HEK293 (cell line): ENCODE results near the gene CA12.

ENCODE experiments used
- CTCF ChIA-PET: fragments of 350-600 bp; formaldehyde crosslinking; extraction: SDS; loops from one replicate; lab custom pipeline; 2021; ENCODE audit warnings: antibody characterized with exemption; lab: Yijun Ruan, JAX
- POLR2A ChIA-PET: fragments of 300-600 bp; formaldehyde crosslinking; extraction: SDS; loops from one replicate; lab custom pipeline; 2020; ENCODE audit warnings: antibody characterized with exemption, inconsistent platforms; lab: Yijun Ruan, JAX
- H3K27ac ChIP-seq: fragments of 200-500 bp; sonication (Bioruptor generic); 2 replicates; pipeline ENCODE4 v1.5.1; 2014; ENCODE audit warnings: low read depth, low read length, control low read depth, inconsistent platforms; ENCODE audit errors: extremely low read depth
- H3K36me3 ChIP-seq, 2 experiments: fragments of 200-500 bp in 1 of 2; sonication (Bioruptor generic) in 1 of 2; 1 replicate in 1 of 2; 2 replicates in 1 of 2; pipeline ENCODE4 v1.5.1; 2014 to 2017; ENCODE audit warnings: inconsistent platforms in 2 of 2, low read length in 2 of 2; ENCODE audit not compliant: control insufficient read depth in 2 of 2, insufficient read depth in 1 of 2
- H3K4me1 ChIP-seq: fragments of 200-500 bp; sonication (Bioruptor generic); 2 replicates; pipeline ENCODE4 v1.5.1; 2014; ENCODE audit warnings: mild to moderate bottlenecking, low read length, inconsistent platforms; ENCODE audit not compliant: control insufficient read depth, insufficient read depth
- H3K4me3 ChIP-seq: 2 replicates; pipeline ENCODE4 v1.5.1; 2011; ENCODE audit warnings: low read depth, mild to moderate bottlenecking, control low read depth, low read length, moderate library complexity
- H3K9me3 ChIP-seq: fragments of 200-500 bp; sonication (Bioruptor generic); 2 replicates; pipeline ENCODE4 v1.5.1; 2014; ENCODE audit warnings: low read depth, low read length, inconsistent platforms; ENCODE audit not compliant: control insufficient read depth, insufficient read depth
- BCL11B ChIP-seq: fragments of 450-650 bp; formaldehyde crosslinking; IDR thresholded peaks from 2 replicates; pipeline ENCODE4 v1.5.1; 2016; ENCODE audit warnings: low read depth, missing biosample characterization, missing genetic modification characterization
- MZF1 ChIP-seq: fragments of 450-650 bp; formaldehyde crosslinking; IDR thresholded peaks from 2 replicates; pipeline ENCODE4 v1.5.1; 2017; ENCODE audit warnings: missing biosample characterization, missing genetic modification characterization, borderline replicate concordance
- SCRT2 ChIP-seq: fragments of 450-650 bp; formaldehyde crosslinking; IDR thresholded peaks from 2 replicates; pipeline ENCODE4 v1.5.1; 2016; ENCODE audit warnings: missing biosample characterization, missing genetic modification characterization
- ZBTB20 ChIP-seq: fragments of 450-650 bp; formaldehyde crosslinking; IDR thresholded peaks from 2 replicates; pipeline ENCODE4 v1.5.1; 2016; ENCODE audit warnings: missing biosample characterization, missing genetic modification characterization
- ZBTB49 ChIP-seq: fragments of 450-650 bp; formaldehyde crosslinking; IDR thresholded peaks from 2 replicates; pipeline ENCODE4 v1.5.1; 2016; ENCODE audit warnings: missing biosample characterization, missing genetic modification characterization, low read depth
- ZBTB6 ChIP-seq: fragments of 450-650 bp; formaldehyde crosslinking; IDR thresholded peaks from 2 replicates; pipeline ENCODE4 v1.5.1; 2017; ENCODE audit warnings: missing biosample characterization, missing genetic modification characterization
- ZBTB7A ChIP-seq: fragments of 450-650 bp; formaldehyde crosslinking; IDR thresholded peaks from 2 replicates; pipeline ENCODE4 v1.5.1; 2016; ENCODE audit warnings: low read depth, missing biosample characterization, missing genetic modification characterization
- ZEB2 ChIP-seq: fragments of 450-650 bp; formaldehyde crosslinking; IDR thresholded peaks from 2 replicates; pipeline ENCODE4 v1.5.1; 2016; ENCODE audit warnings: missing biosample characterization, missing genetic modification characterization
- ZNF10 ChIP-seq: fragments of 450-650 bp; formaldehyde crosslinking; IDR thresholded peaks from 2 replicates; pipeline ENCODE4 v1.5.1; 2017; ENCODE audit warnings: missing biosample characterization, missing genetic modification characterization
- ZNF155 ChIP-seq: fragments of 450-650 bp; formaldehyde crosslinking; IDR thresholded peaks from 2 replicates; pipeline ENCODE4 v1.5.1; 2016; ENCODE audit warnings: missing biosample characterization, missing genetic modification characterization
- ZNF174 ChIP-seq: fragments of 450-650 bp; formaldehyde crosslinking; IDR thresholded peaks from 2 replicates; pipeline ENCODE4 v1.5.0; 2017; ENCODE audit warnings: missing biosample characterization, mild to moderate bottlenecking, missing genetic modification characterization
- ZNF223 ChIP-seq: fragments of 450-650 bp; formaldehyde crosslinking; IDR thresholded peaks from 2 replicates; pipeline ENCODE4 v1.5.1; 2016; ENCODE audit warnings: missing biosample characterization, missing genetic modification characterization
- ZNF23 ChIP-seq: fragments of 450-650 bp; formaldehyde crosslinking; IDR thresholded peaks from 2 replicates; pipeline ENCODE4 v1.5.1; 2016; ENCODE audit warnings: missing biosample characterization, missing genetic modification characterization, borderline replicate concordance
- ZNF239 ChIP-seq: fragments of 450-650 bp; formaldehyde crosslinking; IDR thresholded peaks from 2 replicates; pipeline ENCODE4 v1.5.1; 2016; ENCODE audit warnings: missing biosample characterization, missing genetic modification characterization
- ZNF24 ChIP-seq: fragments of 450-650 bp; formaldehyde crosslinking; IDR thresholded peaks from 2 replicates; pipeline ENCODE4 v1.5.1; 2016; ENCODE audit warnings: missing biosample characterization, missing genetic modification characterization
- ZNF248 ChIP-seq: fragments of 450-650 bp; formaldehyde crosslinking; IDR thresholded peaks from 2 replicates; pipeline ENCODE4 v1.5.1; 2017; ENCODE audit warnings: missing biosample characterization, missing genetic modification characterization
- ZNF311 ChIP-seq: fragments of 450-650 bp; formaldehyde crosslinking; IDR thresholded peaks from 2 replicates; pipeline ENCODE4 v1.5.1; 2017; ENCODE audit warnings: missing biosample characterization, missing genetic modification characterization, borderline replicate concordance
- ZNF354C ChIP-seq: fragments of 450-650 bp; formaldehyde crosslinking; IDR thresholded peaks from 2 replicates; pipeline ENCODE4 v1.5.1; 2016; ENCODE audit warnings: missing biosample characterization, missing genetic modification characterization, low read depth, borderline replicate concordance
- ZNF404 ChIP-seq: fragments of 450-650 bp; formaldehyde crosslinking; IDR thresholded peaks from 2 replicates; pipeline ENCODE4 v1.5.1; 2017; ENCODE audit warnings: missing biosample characterization, missing genetic modification characterization
- ZNF530 ChIP-seq: fragments of 450-650 bp; formaldehyde crosslinking; IDR thresholded peaks from 2 replicates; pipeline ENCODE4 v1.5.1; 2016; ENCODE audit warnings: low read depth, missing biosample characterization, missing genetic modification characterization
- ZNF561 ChIP-seq: fragments of 450-650 bp; IDR thresholded peaks from 2 replicates; pipeline ENCODE4 v1.5.1; 2018; ENCODE audit warnings: missing biosample characterization, missing genetic modification characterization, borderline replicate concordance
- ZNF596 ChIP-seq: fragments of 450-650 bp; IDR thresholded peaks from 2 replicates; pipeline ENCODE4 v1.5.0; 2018; ENCODE audit warnings: missing biosample characterization, mild to moderate bottlenecking, missing genetic modification characterization, moderate library complexity
- ZNF621 ChIP-seq: fragments of 450-650 bp; formaldehyde crosslinking; IDR thresholded peaks from 2 replicates; pipeline ENCODE4 v1.5.1; 2017; ENCODE audit warnings: missing biosample characterization, missing genetic modification characterization
- ZNF664 ChIP-seq: fragments of 450-650 bp; formaldehyde crosslinking; IDR thresholded peaks from 2 replicates; pipeline ENCODE4 v1.5.1; 2016; ENCODE audit warnings: missing biosample characterization, missing genetic modification characterization
- ZNF791 ChIP-seq: fragments of 450-650 bp; formaldehyde crosslinking; IDR thresholded peaks from 2 replicates; pipeline ENCODE4 v1.5.1; 2016; ENCODE audit warnings: missing biosample characterization, missing genetic modification characterization
- ZSCAN30 ChIP-seq: fragments of 450-650 bp; IDR thresholded peaks from 2 replicates; pipeline ENCODE4 v1.5.1; 2018; ENCODE audit warnings: missing biosample characterization, mild to moderate bottlenecking, missing genetic modification characterization, moderate library complexity

The CA12 gene

GRCh38 chr15:63374686-63375520 lies 6.7 kb downstream of the CA12 start:
- H3K27ac ChIP-seq, result no peak overlapping the region
- CTCF ChIA-PET, result no interaction called here
- H3K9me3 ChIP-seq, result no peaks in the 10 kb centered on the region
- no peak overlapping the region for H3K4me3 ChIP-seq
- TF ChIP-seq BCL11B, result no peak
- peak; percentile 82 for TF ChIP-seq ZNF561 (tag by site-specific recombination)
- POLR2A ChIA-PET, result no interaction called here
- H3K36me3 ChIP-seq, result no peaks in the 10 kb centered on the region
- peaks cover 2% of the 10 kb centered on the region; the same call in 1 of the 2 replicates for H3K4me1 ChIP-seq

- Histone ChIP-seq H3K27ac (no peak overlapping the region), H3K36me3 (no peaks in the 10 kb centered on the region), H3K4me3 (no peak overlapping the region), H3K9me3 (no peaks in the 10 kb centered on the region), H3K4me1 (peaks cover 2% of the 10 kb centered on the region; the same call in 1 of the 2 replicates)
- ChIA-PET POLR2A (no interaction called here), CTCF (no interaction called here)
- TF ChIP-seq ZNF664 (tag by site-specific recombination) (no peak), ZNF174 (tag by site-specific recombination) (no peak), ZBTB7A (no peak), ZEB2 (tag by site-specific recombination) (no peak), ZNF23 (tag by site-specific recombination) (no peak), ZNF311 (tag by site-specific recombination) (no peak), ZNF155 (tag by site-specific recombination) (no peak), ZNF248 (tag by site-specific recombination) (no peak), ZNF239 (no peak), ZBTB6 (tag by site-specific recombination) (no peak), ZBTB20 (tag by site-specific recombination) (no peak)
Measured at GRCh38 chr15:63373866-63374548, 7.6 kb downstream of the CA12 start.

- Histone ChIP-seq H3K4me1 (peaks cover 2% of the 10 kb centered on the region; the same call in 1 of the 2 replicates), H3K36me3 (no peaks in the 10 kb centered on the region), H3K4me3 (no peak overlapping the region), H3K9me3 (no peaks in the 10 kb centered on the region), H3K27ac (no peak overlapping the region)
- POLR2A ChIA-PET, result no interaction called here
- CTCF ChIA-PET, result no interaction called here
- no peak for TF ChIP-seq ZNF596 (tag by site-specific recombination)
Measured at GRCh38 chr15:63373330-63373729, 8.3 kb downstream of the CA12 start.

- POLR2A ChIA-PET, result no interaction called here
- Histone ChIP-seq H3K27ac (no peak overlapping the region), H3K36me3 (no peaks in the 10 kb centered on the region), H3K4me1 (peaks cover 2% of the 10 kb centered on the region; the same call in 1 of the 2 replicates), H3K4me3 (no peak overlapping the region), H3K9me3 (no peaks in the 10 kb centered on the region)
- TF ChIP-seq ZBTB49 (tag by site-specific recombination) (no peak), ZNF791 (tag by site-specific recombination) (no peak), ZNF10 (tag by site-specific recombination) (no peak), ZNF24 (tag by site-specific recombination) (no peak), ZNF223 (tag by site-specific recombination) (no peak), ZNF404 (no peak), ZSCAN30 (tag by site-specific recombination) (no peak), ZNF530 (no peak), MZF1 (no peak), ZNF354C (no peak), SCRT2 (tag by site-specific recombination) (no peak), ZNF621 (tag by site-specific recombination) (no peak)
- CTCF ChIA-PET, result no interaction called here
Measured at GRCh38 chr15:63372753-63373152, 8.9 kb downstream of the CA12 start.
